Medulla oblongata (tissue), 1 donor: ENCODE data around the gene MAP3K20.
"Not testable (repeated sequence)": the region's sequence is repeated elsewhere in the genome, so short reads cannot be mapped to it uniquely, and the experiment has no call there.

Experiments used
- DNase-seq: peaks from one replicate; pipeline ENCODE4 v3.0.0-alpha.2; 2015; ENCODE audit errors: extremely low spot score

The MAP3K20 gene

GRCh38 chr2:173199294-173199693 is 123.6 kb downstream of the MAP3K20 start:
- DNase-seq = no peak

DNA sequence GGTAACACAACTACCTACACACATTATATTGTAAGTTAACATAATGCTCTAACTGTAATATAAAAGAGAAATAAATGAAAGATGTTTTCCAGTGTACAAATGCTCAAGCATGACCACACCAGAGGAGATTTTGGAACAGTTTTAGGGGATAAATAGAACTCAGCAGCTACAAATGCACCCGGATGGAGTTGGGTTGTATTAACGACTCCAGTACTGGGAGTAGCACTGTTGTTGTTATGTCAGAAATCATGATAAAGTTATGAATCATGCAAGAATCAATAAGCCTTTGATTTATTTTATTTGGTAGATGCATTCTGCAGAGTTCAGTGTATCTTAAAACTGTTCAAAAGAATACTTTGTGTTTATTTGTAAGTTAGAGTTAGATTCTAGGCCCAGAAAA is 126.9 kb downstream of the MAP3K20 start:
- DNase-seq = no peak

DNA sequence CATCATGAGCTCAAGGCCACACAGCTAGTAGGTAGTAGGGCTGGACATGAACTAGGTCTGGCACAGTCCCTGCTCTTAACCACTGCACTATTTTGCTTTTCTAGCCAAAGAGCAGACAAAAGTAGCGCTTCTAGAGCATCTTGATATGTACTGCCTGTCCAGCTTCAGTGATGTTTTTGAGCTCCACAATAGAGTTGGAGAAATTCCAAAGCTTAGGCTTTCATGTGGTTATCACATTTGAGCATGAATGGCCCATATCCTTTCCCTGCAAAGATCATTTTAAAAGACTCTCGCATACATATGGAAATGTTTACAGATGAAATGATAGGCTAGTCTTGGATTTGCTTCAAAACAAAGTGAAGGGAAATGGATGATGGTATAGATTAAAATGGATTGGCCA is 128.7 kb downstream of the MAP3K20 start:
- DNase-seq = no peak

- DNase-seq = peak; percentile 82
Observed at GRCh38 chr2:173205375-173205774, 129.7 kb downstream of the MAP3K20 start.

- not testable (repeated sequence) for DNase-seq
Observed at GRCh38 chr2:173207124-173207523, 131.5 kb downstream of the MAP3K20 start.

DNA sequence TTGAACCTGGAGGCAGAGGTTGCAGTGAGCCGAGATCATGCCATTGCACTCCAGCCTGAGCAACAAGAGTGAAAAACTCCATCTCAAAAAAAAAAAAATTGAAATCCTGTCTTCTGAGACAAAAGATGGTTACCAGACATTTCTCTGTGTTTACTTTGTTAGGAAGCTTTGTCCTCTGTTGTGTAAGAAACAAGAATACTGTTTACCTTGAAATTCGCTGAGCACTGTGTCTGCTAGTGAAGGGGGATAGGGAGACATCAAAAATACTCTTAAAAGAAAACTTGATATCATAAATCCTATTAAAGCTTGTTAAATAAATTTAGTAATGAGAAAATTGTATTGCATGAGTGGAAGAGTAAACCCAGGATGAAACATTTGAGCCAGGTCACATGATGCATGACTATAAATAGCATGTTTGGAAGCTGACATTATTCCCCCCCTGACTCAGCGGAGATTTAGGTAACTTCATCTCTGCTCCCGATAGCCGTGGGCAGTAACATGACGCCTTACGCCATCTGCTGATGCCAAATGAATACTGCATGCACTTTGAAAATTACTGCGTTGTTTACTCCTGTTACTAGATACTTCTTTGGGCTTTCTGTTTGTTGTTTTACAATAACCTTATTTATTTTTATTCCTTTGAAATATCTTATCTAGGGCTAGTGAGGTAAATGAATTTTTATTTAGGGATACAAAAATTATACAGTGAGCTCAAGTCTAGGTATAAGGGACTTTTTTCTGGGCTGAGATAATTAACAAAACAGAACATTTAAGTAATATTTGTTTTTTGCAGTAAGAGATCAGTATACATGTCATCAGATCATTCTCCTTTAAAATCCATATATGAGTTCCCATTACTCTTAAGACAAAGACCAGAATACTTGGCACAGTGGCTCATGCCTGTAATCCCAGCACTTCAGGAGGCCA is 134.9 kb downstream of the MAP3K20 start:
- peak; percentile 84 for DNase-seq

DNA sequence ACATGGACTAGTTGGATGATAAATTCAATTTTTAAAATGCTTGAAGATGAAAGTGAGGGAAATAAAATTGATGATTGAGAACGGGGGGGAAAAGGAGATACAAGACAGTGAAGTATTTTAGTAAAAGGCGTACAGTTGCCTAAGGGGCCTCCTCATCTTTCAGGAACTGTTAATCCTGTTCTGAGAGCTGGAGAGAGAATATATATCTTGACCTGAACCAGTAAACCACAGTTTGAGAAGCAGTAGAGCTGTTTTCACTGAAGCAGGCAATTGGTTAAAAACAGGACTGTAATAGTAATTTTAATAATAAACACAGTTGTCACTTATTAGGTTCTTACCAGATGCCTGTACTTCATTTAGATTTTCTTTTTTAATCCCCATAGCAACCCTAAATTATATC is 137.5 kb downstream of the MAP3K20 start:
- DNase-seq = no peak

- DNase-seq = no peak
Observed at GRCh38 chr2:173214213-173214612, 138.6 kb downstream of the MAP3K20 start.

DNA sequence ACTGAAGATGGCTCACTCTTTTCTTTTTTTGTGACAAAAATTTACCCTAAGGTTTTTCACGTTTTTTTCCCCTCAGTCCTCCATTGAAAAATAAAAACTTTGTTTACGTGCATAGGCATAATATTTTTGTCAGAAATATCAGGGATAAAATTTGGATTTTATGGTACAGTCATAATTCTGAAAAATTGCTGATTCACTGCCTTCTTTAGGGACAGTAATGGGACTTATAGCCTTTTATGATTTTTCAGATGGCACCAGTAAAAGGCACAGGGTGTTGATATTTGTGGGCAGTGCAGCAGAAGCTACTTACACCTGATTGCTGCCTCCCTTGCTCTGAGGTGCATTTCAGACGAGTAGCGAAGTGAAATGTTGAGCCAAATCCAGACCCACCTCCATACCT is 139.7 kb downstream of the MAP3K20 start:
- DNase-seq = no peak

DNA sequence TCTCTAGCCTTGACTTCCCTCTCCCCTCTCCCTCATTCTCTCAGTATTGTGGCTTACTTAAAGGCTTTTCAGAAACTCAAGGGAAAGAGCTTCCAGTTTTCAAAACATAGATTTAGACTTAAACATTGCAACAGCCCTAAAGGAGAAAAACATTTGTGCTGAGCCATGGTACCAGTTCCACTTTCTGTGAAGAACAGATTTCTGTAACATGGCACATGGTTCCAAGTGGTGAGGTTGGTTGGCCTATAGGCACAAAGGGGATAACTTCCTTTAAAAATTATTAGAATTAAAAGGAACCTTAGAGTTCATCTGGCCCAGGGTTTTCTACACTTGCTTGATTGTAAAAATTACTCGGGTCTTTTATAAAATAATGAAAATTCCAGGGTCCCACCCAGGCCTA is 140.4 kb downstream of the MAP3K20 start:
- DNase-seq = no peak

DNA sequence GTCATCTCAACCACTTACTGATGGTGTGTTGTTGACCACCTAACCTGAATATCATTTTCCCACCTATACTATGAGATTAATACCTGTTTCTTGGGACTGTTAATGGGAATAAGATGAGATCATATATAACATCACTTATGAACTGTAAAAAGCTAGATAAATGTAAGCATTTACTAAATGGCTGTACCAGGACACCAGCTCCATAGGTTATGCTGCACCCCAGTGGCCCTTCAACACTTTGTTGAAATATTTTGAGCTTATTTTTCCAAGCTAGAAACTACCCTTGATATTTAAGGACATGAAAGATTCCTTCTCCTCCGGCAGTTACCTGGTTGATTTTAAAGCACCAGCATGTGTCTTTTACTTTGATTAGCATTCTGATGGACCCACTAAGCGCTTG is 141.0 kb downstream of the MAP3K20 start:
- no peak for DNase-seq

DNA sequence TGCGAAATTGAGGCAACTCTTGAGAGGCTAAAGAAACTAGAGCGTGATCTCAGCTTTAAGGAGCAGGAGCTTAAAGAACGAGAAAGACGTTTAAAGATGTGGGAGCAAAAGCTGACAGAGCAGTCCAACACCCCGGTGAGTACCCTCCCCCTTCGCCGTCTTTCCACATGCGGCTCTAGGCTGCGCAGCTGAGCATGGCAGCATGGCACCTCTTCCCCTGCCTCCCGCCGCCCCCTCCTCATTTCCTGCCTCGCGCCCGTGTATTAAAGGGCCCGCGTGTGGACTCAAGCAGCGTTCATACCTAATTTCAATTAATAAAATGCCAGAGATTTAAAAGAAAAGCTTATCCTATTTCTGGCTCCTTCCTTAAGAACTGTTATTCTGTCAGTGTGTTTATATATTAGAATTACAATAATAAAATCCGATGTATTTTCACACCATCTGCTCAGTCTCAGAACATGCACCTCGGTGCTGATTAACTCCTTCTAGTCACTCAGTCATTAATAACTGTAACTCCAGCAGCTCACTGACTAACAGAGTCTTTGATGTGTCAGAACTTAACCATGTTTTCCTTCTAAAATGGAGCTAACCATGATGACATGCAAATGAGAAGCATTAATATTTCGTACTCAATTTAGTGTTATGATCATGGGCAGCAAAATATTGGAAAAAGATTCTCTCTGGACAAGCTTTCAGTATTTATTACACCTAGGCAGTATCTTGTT is 141.6 kb downstream of the MAP3K20 start:
- no peak for DNase-seq

- DNase-seq = no peak
Observed at GRCh38 chr2:173218326-173219056, 142.8 kb downstream of the MAP3K20 start.

GRCh38 chr2:173221132-173221695 is 145.6 kb downstream of the MAP3K20 start:
- no peak for DNase-seq

GRCh38 chr2:173221937-173222594 is 146.4 kb downstream of the MAP3K20 start:
- no peak for DNase-seq

DNA sequence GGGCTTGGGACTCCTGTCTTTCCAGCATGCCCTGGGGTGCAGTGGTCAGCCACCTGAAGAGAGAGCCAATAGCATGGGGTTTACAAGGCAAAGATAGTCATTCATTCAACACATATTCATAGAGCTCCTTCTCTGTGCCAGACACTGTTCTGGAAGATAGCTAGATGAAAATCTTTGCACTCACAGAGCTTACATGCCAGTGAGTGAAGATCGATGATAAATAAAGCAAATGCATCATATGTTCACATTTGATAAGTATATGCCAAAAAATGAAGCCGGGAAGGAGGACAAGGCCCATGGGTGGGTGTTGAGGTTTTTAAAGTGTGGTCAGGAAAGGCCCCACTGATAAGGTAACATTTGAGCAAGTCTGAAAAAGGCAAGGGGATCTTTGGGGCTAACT is 148.2 kb downstream of the MAP3K20 start:
- DNase-seq = no peak

DNA sequence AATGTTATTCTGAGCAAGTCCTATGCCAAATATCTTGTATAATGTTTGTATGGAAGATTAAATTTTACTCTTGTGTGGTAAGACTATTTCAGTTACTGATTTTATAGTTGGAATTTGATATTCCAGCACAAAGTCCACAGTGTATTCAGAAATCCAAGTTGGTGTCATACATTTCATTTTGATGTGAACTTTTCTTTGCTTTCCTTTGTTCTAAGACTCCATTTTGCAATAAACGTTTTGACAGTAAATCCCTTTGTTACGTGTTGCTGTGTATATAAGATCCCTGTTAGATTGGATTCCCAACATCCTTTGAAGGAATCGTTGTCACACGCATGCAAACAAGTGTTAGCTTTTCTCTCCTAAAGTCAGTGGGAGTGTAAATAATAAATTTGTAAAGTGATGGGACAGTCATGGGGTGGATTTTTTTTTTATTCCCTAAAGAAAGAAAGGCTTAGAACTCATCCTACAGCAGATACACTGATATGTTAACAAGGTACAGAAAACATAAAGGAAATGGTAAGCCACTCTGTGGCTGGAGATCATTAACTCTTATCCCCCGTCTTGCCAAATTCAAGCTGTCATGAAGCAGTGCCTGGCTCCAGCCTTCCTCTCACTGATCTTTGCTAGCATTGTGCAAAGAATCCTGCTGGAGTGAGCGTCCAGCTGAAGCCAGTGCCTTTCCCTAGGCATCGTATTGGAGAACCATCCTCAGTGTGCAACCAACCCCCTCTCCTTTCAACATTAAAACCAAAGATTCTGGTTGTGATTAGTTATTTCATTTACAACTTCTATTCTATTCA is 151.5 kb downstream of the MAP3K20 start:
- DNase-seq = peak; percentile 42

DNA sequence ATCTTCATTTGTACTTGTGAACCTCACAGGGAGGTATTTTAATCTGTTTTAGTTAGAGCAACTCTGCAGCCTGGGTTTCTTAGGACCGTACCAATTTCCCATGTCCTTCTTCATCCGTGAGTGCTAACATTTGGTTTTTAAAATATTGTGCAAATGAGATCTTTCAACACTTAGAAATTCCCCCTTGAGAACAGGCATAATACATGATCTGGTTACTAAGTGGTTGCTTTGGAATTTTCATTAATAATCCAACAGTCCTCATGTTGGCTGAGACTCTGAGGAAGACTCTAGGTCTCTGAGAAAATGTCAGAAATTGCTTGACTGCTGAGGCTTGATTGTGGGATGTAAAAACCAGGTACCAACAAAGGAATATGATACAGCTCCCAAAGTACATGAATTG is 153.4 kb downstream of the MAP3K20 start:
- DNase-seq = no peak

- DNase-seq = no peak
Observed at GRCh38 chr2:173230181-173230580, 154.5 kb downstream of the MAP3K20 start.

DNA sequence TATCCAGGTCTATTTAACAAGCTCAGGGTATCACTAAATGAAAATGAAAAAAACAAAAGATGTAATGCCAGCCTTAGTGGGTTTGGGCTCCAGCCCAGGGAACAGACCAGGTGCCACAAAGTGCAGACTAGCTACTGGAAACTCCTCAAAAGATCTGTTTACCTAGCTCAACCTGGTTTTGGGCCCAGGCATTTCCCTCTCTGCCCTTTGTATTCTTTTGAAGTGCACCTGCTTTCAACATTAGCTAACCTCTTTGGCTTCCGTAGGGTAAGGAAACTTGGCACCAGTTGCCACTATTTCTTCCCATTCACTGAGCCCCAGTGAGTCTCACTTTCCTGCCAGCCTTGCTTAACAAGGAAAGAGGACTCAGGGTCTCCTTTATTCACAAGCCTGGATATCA is 155.4 kb downstream of the MAP3K20 start:
- DNase-seq = no peak

- DNase-seq = no peak
Observed at GRCh38 chr2:173231465-173231864, 155.8 kb downstream of the MAP3K20 start.
